Muscle of leg (tissue), 11 donors: ENCODE results near the gene CHAMP1. TPM values are rescaled to one million over a fixed set of nuclear protein-coding genes. Genes with fewer than 3 reads are reported as not detected.

Source experiments
- DNase-seq: peaks from one replicate; pipeline ENCODE4 v3.0.0; 2013
- H3K27ac ChIP-seq: one replicate; pipeline ENCODE4 v1.5.1; 2013; ENCODE audit warnings: mild to moderate bottlenecking, low read length, control low read depth
- H3K27me3 ChIP-seq: one replicate; pipeline ENCODE4 v1.6.1; 2013; ENCODE audit warnings: low read length; ENCODE audit not compliant: control insufficient read depth, insufficient read depth
- H3K36me3 ChIP-seq: one replicate; pipeline ENCODE4 v1.6.1; 2013; ENCODE audit warnings: low read length; ENCODE audit not compliant: control insufficient read depth, insufficient read depth
- H3K4me1 ChIP-seq: one replicate; pipeline ENCODE4 v1.6.1; 2013; ENCODE audit warnings: low read length; ENCODE audit not compliant: control insufficient read depth, insufficient read depth
- H3K4me3 ChIP-seq: one replicate; pipeline ENCODE4 v1.5.1; 2013; ENCODE audit warnings: low read length, control low read depth
- H3K9me3 ChIP-seq: replicated peaks from 2 replicates; pipeline ENCODE4 v1.6.1; 2013; ENCODE audit warnings: low read depth, low read length; ENCODE audit not compliant: control insufficient read depth
- WGBS: methylation state at CpG from one replicate; pipeline ENCODE4 v1.1.5; 2013; ENCODE audit warnings: missing lambda C conversion rate; ENCODE audit not compliant: insufficient coverage; 5-methylcytosine and 5-hydroxymethylcytosine counted together
- polyA plus RNA-seq, 8 donors: library from polyadenylated mRNA; unstranded; fragments of 120-200 nt; gene quantifications; one replicate each; pipeline versions ENCODE4 v1.2.1 to v1.2.3, GENCODE V29; 2013; ENCODE audit warnings: inconsistent platforms in 1 of 8, low replicate concordance in 1 of 8; ENCODE audit not compliant: insufficient read length in 8 of 8, insufficient read depth in 1 of 8
- total RNA-seq: library from RNA; stranded (reverse); fragments of 120-200 nt; gene quantifications from one replicate; pipeline ENCODE4 v1.2.4, GENCODE V29; 2013

Gene CHAMP1
- total and polyA plus RNA-seq, 9 donors: 6.8 to 22.7 (median 15.6) TPM

GRCh38 chr13:114279758-114280355 is 34.4 kb upstream of the CHAMP1 start:
- Histone ChIP-seq H3K27me3 (no peaks in the 10 kb centered on the region), H3K4me1 (peaks cover 8% of the 10 kb centered on the region), H3K36me3 (peaks cover 29% of the 10 kb centered on the region), H3K9me3 (no peaks in the 10 kb centered on the region), H3K4me3 (no peak overlapping the region), H3K27ac (no peak overlapping the region)
- 100% methylated on average over 1 of the region's 2 CpGs for WGBS
- DNase-seq: no peak

- Histone ChIP-seq H3K27me3 (no peaks in the 10 kb centered on the region), H3K9me3 (no peaks in the 10 kb centered on the region), H3K36me3 (peaks cover 21% of the 10 kb centered on the region), H3K4me1 (peaks cover 8% of the 10 kb centered on the region), H3K4me3 (peak within 1 kb of the TSS; percentile 76), H3K27ac (peak within 1 kb of the TSS; percentile 95)
- under 1% methylated on average over 56 of the region's 89 CpGs for WGBS
- peak; percentile 97 for DNase-seq
Measured at GRCh38 chr13:114281351-114282040, 32.8 kb upstream of the CHAMP1 start, which contains the start of gene UPF3A. UPF3A (plus strand) TSS chr13:114281601; CDS start chr13:114281640, 39 bp downstream.

- Histone ChIP-seq H3K9me3 (no peaks in the 10 kb centered on the region), H3K4me3 (peak overlapping the region; percentile 76), H3K4me1 (peaks cover 8% of the 10 kb centered on the region), H3K36me3 (peaks cover 24% of the 10 kb centered on the region), H3K27me3 (no peaks in the 10 kb centered on the region), H3K27ac (peak overlapping the region; percentile 92)
- WGBS: under 1% methylated on average over 28 of the region's 50 CpGs
- peak; percentile 86 for DNase-seq
Measured at GRCh38 chr13:114282041-114282670, 32.1 kb upstream of the CHAMP1 start.

- WGBS: 100% methylated on average over 1 of the region's 3 CpGs
- no peak for DNase-seq
- peaks cover 8% of the 10 kb centered on the region for H3K4me1 ChIP-seq
- H3K36me3 ChIP-seq: peaks cover 38% of the 10 kb centered on the region
- no peak overlapping the region for H3K27ac ChIP-seq
- H3K9me3 ChIP-seq: no peaks in the 10 kb centered on the region
- H3K4me3 ChIP-seq: no peak overlapping the region
- H3K27me3 ChIP-seq: no peaks in the 10 kb centered on the region
Measured at GRCh38 chr13:114283576-114283975, 30.7 kb upstream of the CHAMP1 start.

- DNase-seq: no peak
- peaks cover 8% of the 10 kb centered on the region for H3K4me1 ChIP-seq
- no peak overlapping the region for H3K27ac ChIP-seq
- no peaks in the 10 kb centered on the region for H3K9me3 ChIP-seq
- H3K36me3 ChIP-seq: peaks cover 43% of the 10 kb centered on the region
- H3K4me3 ChIP-seq: no peak overlapping the region
- WGBS: 62% methylated on average over 4 of the region's 8 CpGs
- H3K27me3 ChIP-seq: no peaks in the 10 kb centered on the region
Measured at GRCh38 chr13:114284680-114285079, 29.6 kb upstream of the CHAMP1 start.

- Histone ChIP-seq H3K36me3 (peaks cover 48% of the 10 kb centered on the region), H3K27ac (no peak overlapping the region), H3K27me3 (no peaks in the 10 kb centered on the region), H3K4me3 (no peak overlapping the region), H3K4me1 (peaks cover 8% of the 10 kb centered on the region), H3K9me3 (no peaks in the 10 kb centered on the region)
- WGBS: no CpG with 5 or more reads among the region's 4 CpGs
- no peak for DNase-seq
Measured at GRCh38 chr13:114285166-114285808, 29.0 kb upstream of the CHAMP1 start.

GRCh38 chr13:114286808-114287207 is 27.5 kb upstream of the CHAMP1 start:
- Histone ChIP-seq H3K9me3 (no peaks in the 10 kb centered on the region), H3K36me3 (peaks cover 50% of the 10 kb centered on the region)
- WGBS: 83% methylated on average over 8 of the region's 8 CpGs

GRCh38 chr13:114288157-114288591 is 26.1 kb upstream of the CHAMP1 start:
- H3K4me1 ChIP-seq: no peaks in the 10 kb centered on the region
- H3K27me3 ChIP-seq: no peaks in the 10 kb centered on the region
- 97% methylated on average over 8 of the region's 8 CpGs for WGBS
- H3K4me3 ChIP-seq: no peak overlapping the region
- H3K36me3 ChIP-seq: peaks cover 63% of the 10 kb centered on the region
- no peak for DNase-seq
- H3K9me3 ChIP-seq: no peaks in the 10 kb centered on the region
- no peak overlapping the region for H3K27ac ChIP-seq

More at GRCh38 chr13:114286808-114287207, 27.5 kb upstream of the CHAMP1 start:
- no peak for DNase-seq
- Histone ChIP-seq H3K27ac (no peak overlapping the region), H3K4me1 (peaks cover 2% of the 10 kb centered on the region), H3K4me3 (no peak overlapping the region), H3K27me3 (no peaks in the 10 kb centered on the region)

- Histone ChIP-seq H3K4me1 (peaks cover 9% of the 10 kb centered on the region), H3K4me3 (no peak overlapping the region), H3K36me3 (peaks cover 62% of the 10 kb centered on the region), H3K27ac (no peak overlapping the region), H3K9me3 (no peaks in the 10 kb centered on the region), H3K27me3 (no peaks in the 10 kb centered on the region)
- WGBS: 83% methylated on average over 7 of the region's 10 CpGs
- DNase-seq: no peak
Measured at GRCh38 chr13:114296448-114296847, 17.9 kb upstream of the CHAMP1 start.

GRCh38 chr13:114296902-114297301 is 17.4 kb upstream of the CHAMP1 start:
- Histone ChIP-seq H3K4me1 (peaks cover 9% of the 10 kb centered on the region), H3K9me3 (no peaks in the 10 kb centered on the region), H3K4me3 (no peak overlapping the region), H3K27ac (no peak overlapping the region), H3K27me3 (no peaks in the 10 kb centered on the region), H3K36me3 (peaks cover 62% of the 10 kb centered on the region)
- no peak for DNase-seq
- WGBS: no CpG with 5 or more reads among the region's 5 CpGs
